ENCODE data around the gene CENPU. TPM values are rescaled to one million over a fixed set of nuclear protein-coding genes. Genes with fewer than 3 reads are reported as not detected.
A peak's percentile ranks its signal among the peaks of the same experiment; 100 is the strongest.

CENPU gene
- total and polyA plus RNA-seq, 3 experiments from 2014 or later = 3.5 to 56.9 (median 54.5) TPM

GRCh38 chr4:184719407-184719806 is 14.5 kb downstream of the CENPU start:
- Histone ChIP-seq H3K9me3 (ENCODE audit: low read length) (no peaks in the 10 kb centered on the region), H3K36me3 (ENCODE audit: insufficient read depth, low read length) (no peaks in the 10 kb centered on the region), H3K4me1 (ENCODE audit: insufficient read depth, low read length) (no peaks in the 10 kb centered on the region), H3K4me3 (ENCODE audit: low read length) (no peak overlapping the region), H3K27me3 (ENCODE audit: insufficient read depth, low read length, poor library complexity, severe bottlenecking) (no peaks in the 10 kb centered on the region), H3K27ac (ENCODE audit: low read depth, low read length) (no peak overlapping the region)
- no peak overlapping the region for H3K4me3 Mint-ChIP-seq
- no peak for DNase-seq
- no peaks in the 10 kb centered on the region for H3K4me1 Mint-ChIP-seq
- POLR2A ChIA-PET = no interaction called here
- no peaks in the 10 kb centered on the region for H3K27me3 Mint-ChIP-seq
- CTCF ChIA-PET = no interaction called here
- no peak overlapping the region for H3K27ac Mint-ChIP-seq
- H3K36me3 Mint-ChIP-seq = peaks cover 12 to 29% (median 12%) of the 10 kb centered on the region in 3 donors
- H3K9me3 Mint-ChIP-seq = peaks cover 4 to 19% (median 16%) of the 10 kb centered on the region in 5 donors

DNA sequence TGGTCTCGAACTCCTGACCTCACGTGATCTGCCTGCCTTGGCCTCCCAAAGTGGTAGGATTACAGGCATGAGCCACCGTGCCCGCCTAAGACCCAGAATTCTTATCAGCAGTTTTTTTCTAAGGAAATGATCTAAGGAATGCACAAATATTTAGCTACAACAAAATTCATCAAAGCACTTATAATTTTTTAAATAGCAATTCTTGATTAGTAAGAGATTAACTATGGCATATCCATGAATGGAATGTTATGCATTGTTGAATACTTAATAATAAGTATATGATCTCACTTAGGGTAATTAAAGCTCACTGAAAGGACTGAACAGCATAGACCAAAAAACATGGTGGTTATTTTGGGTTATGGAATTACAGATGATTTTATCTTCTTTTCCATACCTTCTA is 18.4 kb downstream of the CENPU start:
- Histone ChIP-seq H3K4me3 (ENCODE audit: low read length) (no peak overlapping the region), H3K27ac (ENCODE audit: low read depth, low read length) (no peak overlapping the region), H3K36me3 (ENCODE audit: insufficient read depth, low read length) (no peaks in the 10 kb centered on the region), H3K27me3 (ENCODE audit: insufficient read depth, low read length, poor library complexity, severe bottlenecking) (no peaks in the 10 kb centered on the region), H3K9me3 (ENCODE audit: low read length) (no peaks in the 10 kb centered on the region), H3K4me1 (ENCODE audit: insufficient read depth, low read length) (no peaks in the 10 kb centered on the region)
- Mint-ChIP-seq H3K27ac (no peak overlapping the region), H3K27me3 (peaks cover 0 to 2% of the 10 kb centered on the region in 2 donors), H3K36me3 (peaks cover 8 to 14% (median 11%) of the 10 kb centered on the region in 3 donors), H3K4me3 (no peak overlapping the region), H3K4me1 (peaks cover 0 to 5% (median 0%) of the 10 kb centered on the region in 3 donors), H3K9me3 (peaks cover 0 to 7% (median 5%) of the 10 kb centered on the region in 5 donors)
- no peak for DNase-seq
- ChIA-PET POLR2A (no interaction called here), CTCF (no interaction called here)

DNA sequence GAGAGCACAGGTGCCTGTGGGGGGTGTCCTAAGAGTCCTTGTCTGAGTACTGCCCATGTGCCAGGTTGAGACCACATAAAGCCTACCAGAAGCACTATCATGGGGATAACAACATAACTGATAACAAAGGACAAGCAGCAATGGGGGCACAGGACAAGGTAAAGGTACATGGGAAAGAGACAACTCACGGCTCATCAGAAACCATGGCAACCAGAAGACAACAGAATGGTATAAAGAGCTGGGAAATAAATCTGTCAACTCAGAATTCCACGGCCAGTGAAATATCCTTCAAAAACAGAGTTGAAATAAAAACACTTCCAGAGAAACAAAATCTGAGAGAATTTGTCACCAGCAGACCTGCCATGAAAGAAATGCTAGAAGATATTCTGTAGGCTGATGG is 20.0 kb downstream of the CENPU start:
- Histone ChIP-seq H3K36me3 (ENCODE audit: insufficient read depth, low read length) (no peaks in the 10 kb centered on the region), H3K27me3 (ENCODE audit: insufficient read depth, low read length, poor library complexity, severe bottlenecking) (no peaks in the 10 kb centered on the region), H3K4me1 (ENCODE audit: insufficient read depth, low read length) (no peaks in the 10 kb centered on the region), H3K9me3 (ENCODE audit: low read length) (no peaks in the 10 kb centered on the region), H3K27ac (ENCODE audit: low read depth, low read length) (no peak overlapping the region), H3K4me3 (ENCODE audit: low read length) (no peak overlapping the region)
- H3K27ac Mint-ChIP-seq = peak overlapping the region in 2 of 8 donors; percentile 7 to 75
- no peak overlapping the region for H3K4me3 Mint-ChIP-seq
- peaks cover 3 to 8% (median 4%) of the 10 kb centered on the region in 3 donors for H3K36me3 Mint-ChIP-seq
- POLR2A ChIA-PET = no interaction called here
- CTCF ChIA-PET = no interaction called here
- no peak for DNase-seq
- peaks cover 0 to 5% (median 0%) of the 10 kb centered on the region in 3 donors for H3K4me1 Mint-ChIP-seq
- peaks cover 0 to 2% of the 10 kb centered on the region in 2 donors for H3K27me3 Mint-ChIP-seq
- no peaks in the 10 kb centered on the region for H3K9me3 Mint-ChIP-seq

GRCh38 chr4:184712322-184712721 is 21.6 kb downstream of the CENPU start:
- Histone ChIP-seq H3K27me3 (ENCODE audit: insufficient read depth, low read length, poor library complexity, severe bottlenecking) (no peaks in the 10 kb centered on the region), H3K9me3 (ENCODE audit: low read length) (no peaks in the 10 kb centered on the region), H3K27ac (ENCODE audit: low read depth, low read length) (no peak overlapping the region), H3K4me1 (ENCODE audit: insufficient read depth, low read length) (no peaks in the 10 kb centered on the region), H3K4me3 (ENCODE audit: low read length) (no peak overlapping the region), H3K36me3 (ENCODE audit: insufficient read depth, low read length) (no peaks in the 10 kb centered on the region)
- Mint-ChIP-seq H3K27ac (no peak overlapping the region), H3K9me3 (no peaks in the 10 kb centered on the region), H3K36me3 (peaks cover 0 to 8% (median 2%) of the 10 kb centered on the region in 3 donors), H3K4me1 (peaks cover 0 to 5% (median 0%) of the 10 kb centered on the region in 3 donors), H3K4me3 (no peak overlapping the region), H3K27me3 (peaks cover 0 to 2% of the 10 kb centered on the region in 2 donors)
- ChIA-PET POLR2A (no interaction called here), CTCF (no interaction called here)
- DNase-seq = no peak

DNA sequence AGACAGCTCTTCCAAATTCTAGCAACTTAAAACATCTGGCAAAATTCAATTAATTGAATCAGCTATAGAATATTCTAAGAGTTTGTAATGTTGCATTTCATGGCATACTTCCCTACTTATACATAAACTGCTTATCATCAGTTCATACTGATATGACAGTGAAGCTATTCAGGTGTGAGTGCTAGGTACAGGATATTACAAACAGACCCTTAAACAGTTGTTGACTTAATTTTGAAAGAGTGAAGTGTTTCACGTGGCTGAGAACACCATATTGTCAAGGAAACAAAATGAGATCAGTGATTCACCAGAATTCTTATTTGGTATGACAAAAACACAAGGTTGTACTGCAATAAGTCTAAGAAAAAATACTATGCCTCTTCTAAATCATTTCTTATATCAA is 27.4 kb downstream of the CENPU start:
- Histone ChIP-seq H3K27me3 (ENCODE audit: insufficient read depth, low read length, poor library complexity, severe bottlenecking) (no peaks in the 10 kb centered on the region), H3K9me3 (ENCODE audit: low read length) (no peaks in the 10 kb centered on the region), H3K4me1 (ENCODE audit: insufficient read depth, low read length) (no peaks in the 10 kb centered on the region), H3K4me3 (ENCODE audit: low read length) (no peak overlapping the region), H3K36me3 (ENCODE audit: insufficient read depth, low read length) (no peaks in the 10 kb centered on the region), H3K27ac (ENCODE audit: low read depth, low read length) (no peak overlapping the region)
- ChIA-PET CTCF (interaction anchor here (0.7 kb wide), 1 partner anchor 19 kb away, joined by 3 read pairs; no protein-coding TSS in a partner anchor), POLR2A (no interaction called here)
- Mint-ChIP-seq H3K9me3 (no peaks in the 10 kb centered on the region), H3K27ac (peak overlapping the region in 2 of 8 donors; percentile 2 to 17), H3K27me3 (no peaks in the 10 kb centered on the region), H3K4me3 (no peak overlapping the region), H3K36me3 (peaks cover 0 to 4% (median 0%) of the 10 kb centered on the region in 3 donors), H3K4me1 (peaks cover 2 to 16% (median 9%) of the 10 kb centered on the region in 3 donors)
- DNase-seq = no peak

- H3K9me3 ChIP-seq (ENCODE audit: low read length) = no peaks in the 10 kb centered on the region
- H3K27ac ChIP-seq (ENCODE audit: low read depth, low read length) = no peak overlapping the region
- Mint-ChIP-seq H3K9me3 (no peaks in the 10 kb centered on the region), H3K27ac (peak overlapping the region in 1 of 8 donors; percentile 47), H3K4me1 (peaks cover 2 to 16% (median 9%) of the 10 kb centered on the region in 3 donors), H3K4me3 (peak overlapping the region in 3 of 7 donors; percentile 1 to 31 (median 8)), H3K36me3 (peaks cover 0 to 4% (median 0%) of the 10 kb centered on the region in 3 donors), H3K27me3 (no peaks in the 10 kb centered on the region)
- ChIA-PET POLR2A (no interaction called here), CTCF (no interaction called here)
- no peak overlapping the region for H3K4me3 ChIP-seq (ENCODE audit: low read length)
- no peak for DNase-seq
- H3K36me3 ChIP-seq (ENCODE audit: insufficient read depth, low read length) = no peaks in the 10 kb centered on the region
- no peaks in the 10 kb centered on the region for H3K27me3 ChIP-seq (ENCODE audit: insufficient read depth, low read length, poor library complexity, severe bottlenecking)
- no peaks in the 10 kb centered on the region for H3K4me1 ChIP-seq (ENCODE audit: insufficient read depth, low read length)
Measured at GRCh38 chr4:184705692-184706091, 28.2 kb downstream of the CENPU start.

GRCh38 chr4:184702114-184702513 is 31.8 kb downstream of the CENPU start:
- Histone ChIP-seq H3K27ac (ENCODE audit: low read depth, low read length) (no peak overlapping the region), H3K4me3 (ENCODE audit: low read length) (no peak overlapping the region), H3K4me1 (ENCODE audit: insufficient read depth, low read length) (no peaks in the 10 kb centered on the region), H3K27me3 (ENCODE audit: insufficient read depth, low read length, poor library complexity, severe bottlenecking) (no peaks in the 10 kb centered on the region), H3K36me3 (ENCODE audit: insufficient read depth, low read length) (no peaks in the 10 kb centered on the region), H3K9me3 (ENCODE audit: low read length) (no peaks in the 10 kb centered on the region)
- Mint-ChIP-seq H3K4me3 (no peak overlapping the region), H3K36me3 (peaks cover 0 to 4% (median 3%) of the 10 kb centered on the region in 3 donors), H3K4me1 (peaks cover 2 to 16% (median 9%) of the 10 kb centered on the region in 3 donors), H3K27me3 (no peaks in the 10 kb centered on the region), H3K9me3 (no peaks in the 10 kb centered on the region), H3K27ac (no peak overlapping the region)
- ChIA-PET POLR2A (no interaction called here), CTCF (interaction anchor here (1.2 kb wide), 1 partner anchor 131 kb away, joined by 3 read pairs; no protein-coding TSS in a partner anchor)
- DNase-seq = no peak

- CTCF ChIA-PET = no interaction called here
- no peaks in the 10 kb centered on the region for H3K9me3 ChIP-seq (ENCODE audit: low read length)
- POLR2A ChIA-PET = no interaction called here
- Mint-ChIP-seq H3K27me3 (no peaks in the 10 kb centered on the region), H3K4me3 (no peak overlapping the region), H3K27ac (peak overlapping the region in 1 of 8 donors; percentile 74), H3K9me3 (no peaks in the 10 kb centered on the region), H3K36me3 (peaks cover 0 to 15% (median 2%) of the 10 kb centered on the region in 3 donors), H3K4me1 (no peaks in the 10 kb centered on the region)
- DNase-seq = no peak
- no peaks in the 10 kb centered on the region for H3K4me1 ChIP-seq (ENCODE audit: insufficient read depth, low read length)
- no peaks in the 10 kb centered on the region for H3K36me3 ChIP-seq (ENCODE audit: insufficient read depth, low read length)
- H3K4me3 ChIP-seq (ENCODE audit: low read length) = no peak overlapping the region
- no peaks in the 10 kb centered on the region for H3K27me3 ChIP-seq (ENCODE audit: insufficient read depth, low read length, poor library complexity, severe bottlenecking)
- no peak overlapping the region for H3K27ac ChIP-seq (ENCODE audit: low read depth, low read length)
Measured at GRCh38 chr4:184699941-184700340, 34.0 kb downstream of the CENPU start.

Data from CD8-positive, alpha-beta memory T cell (primary cell).